Panc1 (cell line): ENCODE data around the gene ARPP21. TPM values are rescaled to one million over a fixed set of nuclear protein-coding genes. Genes with fewer than 3 reads are reported as not detected.

Source experiments
- ATAC-seq: fragments of 200-7000 bp; cut with Tn5 transposase; 2 replicates; pipeline ENCODE4 v1.9.1; 2020; ENCODE audit warnings: mild to moderate bottlenecking, moderate library complexity
- BruUV-seq: library from RNA; stranded (reverse); fragments of 400-500 nt; replicated peaks from 2 replicates; lab custom pipeline; 2021; lab: Mats Ljungman, UMichigan
- CTCF ChIA-PET: fragments of 300-600 bp; sonication (Branson Sonifier 250); formaldehyde crosslinking; loops from one replicate; lab custom pipeline; 2022; ENCODE audit warnings: antibody characterized with exemption; lab: Charles Lee
- POLR2A ChIA-PET: fragments of 300-600 bp; sonication (Branson Sonifier 250); formaldehyde crosslinking; loops from one replicate; lab custom pipeline; 2022; ENCODE audit warnings: antibody characterized with exemption; lab: Charles Lee
- DNase-seq: peaks from one replicate; pipeline ENCODE4 v3.0.0-alpha.2; 2010; ENCODE audit warnings: low read depth, low spot score
- H3K27ac ChIP-seq: 2 replicates; pipeline ENCODE4 v1.5.1; 2011; ENCODE audit warnings: mild to moderate bottlenecking, low read length, inconsistent platforms
- H3K27me3 ChIP-seq: fragments of 200-500 bp; sonication (Bioruptor generic); 2 replicates; pipeline ENCODE4 v1.6.0; 2014; ENCODE audit warnings: low read length, inconsistent platforms; ENCODE audit not compliant: control insufficient read depth, insufficient read depth
- H3K36me3 ChIP-seq: fragments of 200-500 bp; sonication (Bioruptor generic); 2 replicates; pipeline ENCODE4 v1.5.1; 2014; ENCODE audit warnings: inconsistent platforms, mild to moderate bottlenecking, low read length, moderate library complexity; ENCODE audit not compliant: control insufficient read depth, insufficient read depth
- H3K4me1 ChIP-seq: 2 replicates; pipeline ENCODE4 v1.5.1; 2011; ENCODE audit warnings: inconsistent platforms, mild to moderate bottlenecking, low read length, moderate library complexity; ENCODE audit not compliant: control insufficient read depth, insufficient read depth
- H3K4me3 ChIP-seq, 2 experiments: 2 replicates each; pipeline ENCODE4 v1.5.1; 2011 to 2012; ENCODE audit warnings: low read depth in 2 of 2, low read length in 2 of 2, mild to moderate bottlenecking in 2 of 2, inconsistent platforms in 1 of 2, moderate library complexity in 1 of 2
- H3K9me3 ChIP-seq: fragments of 200-500 bp; sonication (Bioruptor generic); 2 replicates; pipeline ENCODE4 v1.5.1; 2014; ENCODE audit warnings: low read depth, mild to moderate bottlenecking, inconsistent platforms, low read length, moderate library complexity; ENCODE audit not compliant: control insufficient read depth, insufficient read depth
- POLR2AphosphoS5 ChIP-seq: IDR thresholded peaks from 2 replicates; pipeline ENCODE4 v1.6.1; 2012; ENCODE audit warnings: mild to moderate bottlenecking, low read depth, low read length, moderate library complexity
- SIN3A ChIP-seq: IDR thresholded peaks from 2 replicates; pipeline ENCODE4 v1.6.1; 2012; ENCODE audit warnings: low read depth, mild to moderate bottlenecking, low read length, moderate library complexity, borderline replicate concordance; ENCODE audit not compliant: insufficient read depth
- TCF7L2 ChIP-seq: IDR thresholded peaks from 2 replicates; pipeline ENCODE4 v1.6.1; 2011; ENCODE audit warnings: mild to moderate bottlenecking, low read depth, low read length, inconsistent platforms
- in situ Hi-C: cut with HindIII; loops from 2 replicates; pipeline ENCODE4 v1.10.0; 2016; ENCODE audit warnings: low sequenced_read_pairs, low pct_unique_long_range_greater_than_20kb
- intact Hi-C: fragments of 100-400 bp; cut with micrococcal nuclease; formaldehyde crosslinking; loops from one replicate; pipeline ENCODE4 v1.10.0; 2022; ENCODE audit not compliant: unreplicated experiment
- total RNA-seq: library from RNA; stranded (reverse); gene quantifications from one replicate; pipeline ENCODE4 v1.2.1, GENCODE V29; 2021; ENCODE audit not compliant: unreplicated experiment
- TF ChIP-seq, protein P1 (sequence below), 2 experiments: IDR thresholded peaks; 2 replicates each; pipeline ENCODE4 v1.6.1; 2011 to 2012; ENCODE audit warnings: low read depth in 2 of 2, control low read depth in 1 of 2, low read length in 1 of 2, mild to moderate bottlenecking in 1 of 2, moderate library complexity in 1 of 2; ENCODE audit not compliant: insufficient read depth in 1 of 2
- TF ChIP-seq, protein P2 (sequence below): fragments of 450-650 bp; IDR thresholded peaks from 2 replicates; pipeline ENCODE4 v1.5.1; 2017; ENCODE audit warnings: mild to moderate bottlenecking

The ARPP21 gene
- total RNA-seq, 1 experiment from 2014 or later: not detected

DNA sequence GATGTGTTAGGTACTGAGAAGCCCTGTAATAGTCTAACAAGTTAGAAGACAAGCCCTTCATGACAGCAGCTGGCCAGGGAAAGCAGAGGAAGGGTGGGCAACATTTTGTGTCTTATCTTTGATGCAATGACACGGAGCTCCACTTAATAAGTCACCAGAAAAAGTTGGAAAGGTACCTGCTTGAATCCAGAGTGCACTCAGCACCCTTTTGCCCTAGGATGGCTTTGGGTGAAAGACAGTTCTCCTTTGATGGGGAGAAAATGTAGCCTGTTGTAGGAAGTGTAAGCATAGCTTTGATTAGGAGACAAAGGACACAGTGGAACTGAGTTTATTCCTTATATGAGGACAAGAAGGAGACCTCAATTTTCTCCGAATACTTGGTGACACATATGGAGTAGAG is 137.0 kb downstream of the ARPP21 start:
- DNase-seq: no peak
- no peaks in the 10 kb centered on the region for H3K9me3 ChIP-seq
- no peak for ATAC-seq
- CTCF ChIA-PET: no interaction called here
- H3K4me1 ChIP-seq: no peaks in the 10 kb centered on the region
- H3K27ac ChIP-seq: no peak overlapping the region
- H3K4me3 ChIP-seq: no peak overlapping the region
- H3K27me3 ChIP-seq: no peaks in the 10 kb centered on the region
- TF ChIP-seq, protein P1, sequence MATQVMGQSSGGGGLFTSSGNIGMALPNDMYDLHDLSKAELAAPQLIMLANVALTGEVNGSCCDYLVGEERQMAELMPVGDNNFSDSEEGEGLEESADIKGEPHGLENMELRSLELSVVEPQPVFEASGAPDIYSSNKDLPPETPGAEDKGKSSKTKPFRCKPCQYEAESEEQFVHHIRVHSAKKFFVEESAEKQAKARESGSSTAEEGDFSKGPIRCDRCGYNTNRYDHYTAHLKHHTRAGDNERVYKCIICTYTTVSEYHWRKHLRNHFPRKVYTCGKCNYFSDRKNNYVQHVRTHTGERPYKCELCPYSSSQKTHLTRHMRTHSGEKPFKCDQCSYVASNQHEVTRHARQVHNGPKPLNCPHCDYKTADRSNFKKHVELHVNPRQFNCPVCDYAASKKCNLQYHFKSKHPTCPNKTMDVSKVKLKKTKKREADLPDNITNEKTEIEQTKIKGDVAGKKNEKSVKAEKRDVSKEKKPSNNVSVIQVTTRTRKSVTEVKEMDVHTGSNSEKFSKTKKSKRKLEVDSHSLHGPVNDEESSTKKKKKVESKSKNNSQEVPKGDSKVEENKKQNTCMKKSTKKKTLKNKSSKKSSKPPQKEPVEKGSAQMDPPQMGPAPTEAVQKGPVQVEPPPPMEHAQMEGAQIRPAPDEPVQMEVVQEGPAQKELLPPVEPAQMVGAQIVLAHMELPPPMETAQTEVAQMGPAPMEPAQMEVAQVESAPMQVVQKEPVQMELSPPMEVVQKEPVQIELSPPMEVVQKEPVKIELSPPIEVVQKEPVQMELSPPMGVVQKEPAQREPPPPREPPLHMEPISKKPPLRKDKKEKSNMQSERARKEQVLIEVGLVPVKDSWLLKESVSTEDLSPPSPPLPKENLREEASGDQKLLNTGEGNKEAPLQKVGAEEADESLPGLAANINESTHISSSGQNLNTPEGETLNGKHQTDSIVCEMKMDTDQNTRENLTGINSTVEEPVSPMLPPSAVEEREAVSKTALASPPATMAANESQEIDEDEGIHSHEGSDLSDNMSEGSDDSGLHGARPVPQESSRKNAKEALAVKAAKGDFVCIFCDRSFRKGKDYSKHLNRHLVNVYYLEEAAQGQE (IDR thresholded peaks at IDR 0.05; ENCODE audit: insufficient read depth in 1 of 2, low read depth in 2 of 2, low read length in 1 of 2): no peak
- TF ChIP-seq TCF7L2 (no peak), POLR2AphosphoS5 (no peak), SIN3A (no peak)
- TF ChIP-seq, protein P2, sequence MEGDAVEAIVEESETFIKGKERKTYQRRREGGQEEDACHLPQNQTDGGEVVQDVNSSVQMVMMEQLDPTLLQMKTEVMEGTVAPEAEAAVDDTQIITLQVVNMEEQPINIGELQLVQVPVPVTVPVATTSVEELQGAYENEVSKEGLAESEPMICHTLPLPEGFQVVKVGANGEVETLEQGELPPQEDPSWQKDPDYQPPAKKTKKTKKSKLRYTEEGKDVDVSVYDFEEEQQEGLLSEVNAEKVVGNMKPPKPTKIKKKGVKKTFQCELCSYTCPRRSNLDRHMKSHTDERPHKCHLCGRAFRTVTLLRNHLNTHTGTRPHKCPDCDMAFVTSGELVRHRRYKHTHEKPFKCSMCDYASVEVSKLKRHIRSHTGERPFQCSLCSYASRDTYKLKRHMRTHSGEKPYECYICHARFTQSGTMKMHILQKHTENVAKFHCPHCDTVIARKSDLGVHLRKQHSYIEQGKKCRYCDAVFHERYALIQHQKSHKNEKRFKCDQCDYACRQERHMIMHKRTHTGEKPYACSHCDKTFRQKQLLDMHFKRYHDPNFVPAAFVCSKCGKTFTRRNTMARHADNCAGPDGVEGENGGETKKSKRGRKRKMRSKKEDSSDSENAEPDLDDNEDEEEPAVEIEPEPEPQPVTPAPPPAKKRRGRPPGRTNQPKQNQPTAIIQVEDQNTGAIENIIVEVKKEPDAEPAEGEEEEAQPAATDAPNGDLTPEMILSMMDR: no peak
- POLR2A ChIA-PET: no interaction called here
- intact Hi-C loops (no loop called here), in situ Hi-C loops (no loop called here)
- no TSS peak for BruUV-seq
- H3K36me3 ChIP-seq: no peaks in the 10 kb centered on the region

DNA sequence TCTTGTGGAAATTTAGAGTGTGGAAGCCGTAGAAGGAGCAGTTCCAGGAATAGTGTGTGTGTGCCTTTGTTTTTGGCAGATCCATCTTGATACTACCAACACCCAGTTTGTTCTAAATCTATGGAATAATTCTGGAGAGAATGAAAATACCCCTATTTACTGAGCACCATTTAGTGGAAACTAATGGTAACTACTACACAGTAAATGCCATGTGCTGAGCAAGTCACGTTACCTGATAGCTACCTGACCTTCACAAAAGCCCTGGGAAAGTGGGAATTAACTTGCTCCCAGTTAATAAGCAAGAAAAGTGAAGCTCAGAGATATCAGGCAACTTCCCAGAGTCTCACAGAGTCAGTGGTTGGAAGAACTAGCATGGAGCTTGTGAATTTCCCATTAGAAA is 137.7 kb downstream of the ARPP21 start:
- no TSS peak for BruUV-seq
- in situ Hi-C loops: no loop called here
- H3K27ac ChIP-seq: no peak overlapping the region

More for the DNA sequence above, 137.7 kb downstream of the ARPP21 start:
- POLR2A ChIA-PET: no interaction called here
- intact Hi-C loops: no loop called here
- Histone ChIP-seq H3K9me3 (no peaks in the 10 kb centered on the region), H3K4me3 (no peak overlapping the region), H3K27me3 (no peaks in the 10 kb centered on the region), H3K36me3 (no peaks in the 10 kb centered on the region), H3K4me1 (no peaks in the 10 kb centered on the region)
- ATAC-seq: no peak
- TF ChIP-seq, protein P1 (IDR thresholded peaks at IDR 0.05; ENCODE audit: insufficient read depth in 1 of 2, low read depth in 2 of 2, low read length in 1 of 2): no peak
- TF ChIP-seq TCF7L2 (no peak), POLR2AphosphoS5 (no peak)
- no peak for DNase-seq
- CTCF ChIA-PET: no interaction called here
